BJ (cell line): Measurements from ENCODE around the gene RALB. TPM values are rescaled to one million over a fixed set of nuclear protein-coding genes. Genes with fewer than 3 reads are reported as not detected.

Experiments
- CTCF ChIA-PET: fragments of 350-600 bp; formaldehyde crosslinking; extraction: SDS; loops from one replicate; lab custom pipeline; 2021; ENCODE audit warnings: antibody characterized with exemption, inconsistent platforms; lab: Yijun Ruan, JAX
- POLR2A ChIA-PET: fragments of 300-600 bp; sonication (Branson Sonifier 250); formaldehyde crosslinking; extraction: SDS; loops from one replicate; lab custom pipeline; 2021; ENCODE audit warnings: antibody characterized with exemption; lab: Charles Lee
- DNase-seq: peaks from one replicate; pipeline ENCODE4 v3.0.0-alpha.2; 2011; ENCODE audit warnings: low read depth
- H3K27me3 ChIP-seq: 2 replicates; pipeline ENCODE4 v1.6.0; 2011; ENCODE audit warnings: low read length; ENCODE audit not compliant: control insufficient read depth, insufficient read depth
- H3K36me3 ChIP-seq: 2 replicates; pipeline ENCODE4 v1.5.1; 2011; ENCODE audit warnings: low read length; ENCODE audit not compliant: control insufficient read depth, insufficient read depth
- H3K4me3 ChIP-seq: 2 replicates; pipeline ENCODE4 v1.5.1; 2011; ENCODE audit warnings: low read depth, mild to moderate bottlenecking, control low read depth, low read length
- CTCF ChIP-seq: IDR thresholded peaks from 2 replicates; pipeline ENCODE4 v1.5.1; 2011; ENCODE audit warnings: low read depth, mild to moderate bottlenecking, control low read depth, inconsistent platforms, low read length, moderate library complexity; ENCODE audit not compliant: insufficient read depth
- polyA plus RNA-seq: library from polyadenylated mRNA; depleted of rRNA; stranded (reverse); fragments of >200 nt; gene quantifications from 2 replicates; pipeline ENCODE4 v1.2.3, GENCODE V29; 2011

RALB gene
- polyA plus RNA-seq, 1 experiment: 33.3 TPM

GRCh38 chr2:120235681-120236080 lies 17.0 kb upstream of the RALB start:
- CTCF ChIA-PET: interaction anchor here (0.6 to 2.3 kb wide), 4 partner anchors 12 to 1955 kb away, joined by 4 to 6 read pairs (median 4); no protein-coding TSS in a partner anchor
- POLR2A ChIA-PET: no interaction called here
- no peak overlapping the region for H3K4me3 ChIP-seq

GRCh38 chr2:120236316-120236715 lies 16.3 kb upstream of the RALB start:
- no peak overlapping the region for H3K4me3 ChIP-seq
- no peaks in the 10 kb centered on the region for H3K27me3 ChIP-seq
- no peak for TF ChIP-seq CTCF
- no peak for DNase-seq
- POLR2A ChIA-PET: no interaction called here
- CTCF ChIA-PET: interaction anchor here (0.6 to 2.3 kb wide), 3 partner anchors 11 to 160 kb away, joined by 4 to 6 read pairs (median 4); no protein-coding TSS in a partner anchor
- H3K36me3 ChIP-seq: no peaks in the 10 kb centered on the region

More at GRCh38 chr2:120235681-120236080, 17.0 kb upstream of the RALB start:
- Histone ChIP-seq H3K27me3 (no peaks in the 10 kb centered on the region), H3K36me3 (no peaks in the 10 kb centered on the region)
- TF ChIP-seq CTCF: no peak
- DNase-seq: no peak

GRCh38 chr2:120236791-120237190 lies 15.9 kb upstream of the RALB start:
- Histone ChIP-seq H3K36me3 (no peaks in the 10 kb centered on the region), H3K27me3 (no peaks in the 10 kb centered on the region), H3K4me3 (no peak overlapping the region)
- POLR2A ChIA-PET: no interaction called here
- DNase-seq: no peak
- CTCF ChIA-PET: interaction anchor here (2.3 kb wide), 1 partner anchor 11 kb away, joined by 6 read pairs; no protein-coding TSS in a partner anchor
- TF ChIP-seq CTCF: no peak

GRCh38 chr2:120237491-120237902 lies 15.2 kb upstream of the RALB start:
- H3K4me3 ChIP-seq: no peak overlapping the region
- H3K27me3 ChIP-seq: no peaks in the 10 kb centered on the region
- TF ChIP-seq CTCF: no peak
- ChIA-PET POLR2A (no interaction called here), CTCF (no interaction called here)
- DNase-seq: no peak
- H3K36me3 ChIP-seq: no peaks in the 10 kb centered on the region

GRCh38 chr2:120238728-120239487 lies 13.7 kb upstream of the RALB start:
- Histone ChIP-seq H3K27me3 (no peaks in the 10 kb centered on the region), H3K4me3 (no peak overlapping the region), H3K36me3 (no peaks in the 10 kb centered on the region)
- ChIA-PET POLR2A (interaction anchor here (0.9 kb wide), 1 partner anchor 13 kb away, joined by 3 read pairs; the partner anchor contains the start of gene RALB), CTCF (interaction anchor here (1.0 to 1.6 kb wide), 3 partner anchors 9 to 63 kb away, joined by 3 to 4 read pairs (median 3); partner anchors contain the start of gene RALB)
- DNase-seq: no peak
- TF ChIP-seq CTCF: no peak
